MM.1S (cell line): ENCODE data around the gene MRPS2.

Experiments used
- DNase-seq: peaks from one replicate; pipeline ENCODE4 v3.0.0-alpha.2; 2015
- H2AFZ ChIP-seq: fragments of 300-600 bp; sonication (generic); 2 replicates; pipeline ENCODE4 v1.6.0; 2016; ENCODE audit warnings: antibody characterized with exemption, low read length
- H3F3A ChIP-seq: fragments of 300-600 bp; sonication (generic); 2 replicates; pipeline ENCODE4 v1.6.1; 2016; ENCODE audit warnings: mild to moderate bottlenecking, antibody characterized with exemption, low read length, moderate library complexity, mixed read lengths; ENCODE audit not compliant: insufficient read depth
- H3K27ac ChIP-seq: fragments of 300-600 bp; sonication (generic); 2 replicates; pipeline ENCODE4 v1.5.1; 2016; ENCODE audit warnings: mild to moderate bottlenecking, low read length
- H3K27me3 ChIP-seq: fragments of 300-600 bp; sonication (generic); replicated peaks from 2 replicates; pipeline ENCODE4 v1.6.0; 2016; ENCODE audit warnings: low read length; ENCODE audit not compliant: insufficient read depth
- H3K36me3 ChIP-seq: fragments of 300-600 bp; sonication (generic); replicated peaks from 2 replicates; pipeline ENCODE4 v1.6.1; 2016; ENCODE audit warnings: mild to moderate bottlenecking, low read length, mixed read lengths; ENCODE audit not compliant: insufficient read depth
- H3K4me1 ChIP-seq: fragments of 300-600 bp; sonication (generic); 2 replicates; pipeline ENCODE4 v1.6.1; 2016; ENCODE audit warnings: low read length, mixed read lengths
- H3K4me2 ChIP-seq: fragments of 300-600 bp; sonication (generic); 2 replicates; pipeline ENCODE4 v1.6.0; 2016; ENCODE audit warnings: low read depth, low read length
- H3K4me3 ChIP-seq: fragments of 300-600 bp; sonication (generic); 2 replicates; pipeline ENCODE4 v1.5.1; 2016; ENCODE audit warnings: low read length, mixed read lengths
- H3K79me2 ChIP-seq: fragments of 300-600 bp; sonication (generic); 2 replicates; pipeline ENCODE4 v1.6.1; 2016; ENCODE audit warnings: mixed run types, low read length, mixed read lengths
- H3K9ac ChIP-seq: fragments of 300-600 bp; sonication (generic); 2 replicates; pipeline ENCODE4 v1.6.1; 2016; ENCODE audit warnings: low read length, mixed read lengths
- H3K9me2 ChIP-seq: fragments of 300-600 bp; sonication (generic); replicated peaks from 2 replicates; pipeline ENCODE4 v1.6.1; 2016; ENCODE audit warnings: mild to moderate bottlenecking, low read length, mixed read lengths; ENCODE audit not compliant: insufficient read depth
- H3K9me3 ChIP-seq: fragments of 300-600 bp; sonication (generic); replicated peaks from 2 replicates; pipeline ENCODE4 v1.6.1; 2016; ENCODE audit warnings: mild to moderate bottlenecking, low read length, mixed read lengths; ENCODE audit not compliant: insufficient read depth
- H4K20me1 ChIP-seq: fragments of 300-600 bp; sonication (generic); 2 replicates; pipeline ENCODE4 v1.6.1; 2016; ENCODE audit warnings: mild to moderate bottlenecking, low read length, moderate library complexity, mixed read lengths; ENCODE audit not compliant: insufficient read depth
- CTCF ChIP-seq: fragments of 300-600 bp; sonication (generic); IDR thresholded peaks from 2 replicates; pipeline ENCODE4 v1.5.1; 2016; ENCODE audit warnings: antibody characterized with exemption, low read length, mixed read lengths
- EZH2 ChIP-seq: fragments of 300-600 bp; sonication (generic); optimal IDR thresholded peaks from 2 replicates; pipeline ENCODE3; 2017; ENCODE audit warnings: low read depth, mild to moderate bottlenecking, antibody characterized with exemption, low read length, mixed read lengths
- EZH2phosphoT487 ChIP-seq: fragments of 300-600 bp; sonication (generic); IDR thresholded peaks from 2 replicates; pipeline ENCODE4 v1.6.1; 2018; ENCODE audit warnings: antibody characterized with exemption, low read length

Gene MRPS2

DNA sequence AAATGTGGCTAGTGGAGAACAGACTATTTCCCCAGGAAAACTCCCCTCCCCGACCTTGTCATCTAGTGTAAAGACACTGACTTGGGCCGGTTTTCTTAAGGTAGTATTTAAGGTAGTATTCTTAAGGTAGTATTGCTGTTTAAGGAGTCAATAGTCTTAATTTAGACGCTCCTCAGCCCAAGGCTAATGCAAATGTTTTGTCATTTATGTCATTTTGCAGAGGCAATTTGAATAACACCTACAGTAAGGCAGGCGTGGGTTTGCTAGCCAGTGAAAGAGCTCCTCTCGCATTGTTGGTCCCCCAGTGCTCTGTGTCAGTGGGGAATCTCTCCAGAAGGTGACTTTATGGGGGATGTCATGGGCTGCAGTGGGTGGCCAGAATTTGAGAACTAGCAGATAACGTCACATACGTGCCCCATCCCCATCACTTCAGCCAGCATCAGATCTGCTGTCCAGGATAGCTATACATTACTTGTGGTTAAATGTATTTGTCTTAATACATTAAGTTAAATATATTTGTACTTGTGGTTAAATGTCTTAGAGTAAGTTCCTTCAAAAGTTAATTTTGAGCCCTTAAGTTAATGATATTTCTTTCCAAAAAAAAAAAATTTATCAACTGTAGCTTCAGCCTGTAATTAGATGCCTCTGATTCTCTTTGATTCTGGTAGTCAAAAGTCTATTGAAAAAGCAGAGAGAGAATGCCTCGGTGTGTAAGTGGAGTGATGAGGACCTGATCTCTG lies 18.3 kb upstream of the MRPS2 start:
- Histone ChIP-seq H3K4me1 (0 out of 2 replicates have a peak, but pooled peaks cover 6% of the 10 kb centered on the region), H3K9ac (no peak overlapping the region), H3K9me2 (no peaks in the 10 kb centered on the region), H3K79me2 (peaks cover 5% of the 10 kb centered on the region; the same call in 1 of the 2 replicates), H3K9me3 (no peaks in the 10 kb centered on the region), H2AFZ (no peak overlapping the region), H3K4me2 (no peak overlapping the region), H3K36me3 (no peaks in the 10 kb centered on the region), H3K4me3 (no peak overlapping the region), H3K27me3 (no peaks in the 10 kb centered on the region), H3F3A (peaks cover 20% of the 10 kb centered on the region), H3K27ac (no peak overlapping the region), H4K20me1 (no peaks in the 10 kb centered on the region)
- no peak for DNase-seq
- TF ChIP-seq EZH2, result no peak
- no peak for TF ChIP-seq EZH2phosphoT487
- no peak for TF ChIP-seq CTCF

GRCh38 chr9:135484460-135485277 lies 15.8 kb upstream of the MRPS2 start:
- H3K4me1 ChIP-seq, result no peaks in the 10 kb centered on the region
- no peaks in the 10 kb centered on the region for H3K36me3 ChIP-seq
- no peak overlapping the region for H2AFZ ChIP-seq
- no peak overlapping the region for H3K9ac ChIP-seq
- no peaks in the 10 kb centered on the region for H3K27me3 ChIP-seq
- no peak overlapping the region for H3K4me2 ChIP-seq
- no peak for TF ChIP-seq EZH2phosphoT487
- no peak for TF ChIP-seq EZH2
- no peaks in the 10 kb centered on the region for H3K9me2 ChIP-seq
- no peak overlapping the region for H3K27ac ChIP-seq
- H4K20me1 ChIP-seq, result no peaks in the 10 kb centered on the region
- no peak for DNase-seq
- peaks cover 8% of the 10 kb centered on the region for H3F3A ChIP-seq
- no peak overlapping the region for H3K4me3 ChIP-seq
- H3K9me3 ChIP-seq, result no peaks in the 10 kb centered on the region
- H3K79me2 ChIP-seq, result peaks cover 5% of the 10 kb centered on the region; the same call in 1 of the 2 replicates

DNA sequence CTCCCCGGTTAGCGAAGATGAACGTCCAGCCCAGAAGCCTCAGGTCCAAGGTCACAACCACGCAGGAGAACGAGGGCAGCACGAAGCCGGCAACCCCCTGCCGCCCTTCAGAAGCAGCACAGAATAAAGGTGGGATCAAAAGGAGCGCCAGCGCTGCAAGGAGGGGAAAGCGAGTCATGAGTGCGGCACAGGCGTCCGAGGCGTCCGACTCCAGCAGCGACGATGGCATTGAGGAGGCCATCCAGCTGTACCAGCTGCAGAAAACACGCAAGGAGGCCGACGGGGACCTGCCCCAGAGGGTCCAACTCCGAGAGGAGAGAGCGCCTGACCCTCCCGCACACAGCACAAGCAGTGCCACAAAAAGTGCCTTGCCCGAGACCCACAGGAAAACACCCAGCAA lies 15.1 kb upstream of the MRPS2 start:
- H3K79me2 ChIP-seq, result peaks cover 5% of the 10 kb centered on the region; the same call in 1 of the 2 replicates
- no peak overlapping the region for H3K4me3 ChIP-seq
- no peak overlapping the region for H2AFZ ChIP-seq
- no peak for DNase-seq
- H3K4me1 ChIP-seq, result no peaks in the 10 kb centered on the region
- H3F3A ChIP-seq, result peaks cover 7% of the 10 kb centered on the region
- no peak overlapping the region for H3K4me2 ChIP-seq
- no peak overlapping the region for H3K9ac ChIP-seq
- no peak overlapping the region for H3K27ac ChIP-seq
- H3K9me3 ChIP-seq, result no peaks in the 10 kb centered on the region
- TF ChIP-seq EZH2phosphoT487 (no peak), EZH2 (no peak), CTCF (no peak)
- no peaks in the 10 kb centered on the region for H3K9me2 ChIP-seq
- H4K20me1 ChIP-seq, result no peaks in the 10 kb centered on the region
- no peaks in the 10 kb centered on the region for H3K27me3 ChIP-seq
- H3K36me3 ChIP-seq, result no peaks in the 10 kb centered on the region
